HepG2 (cell line): ENCODE results near the gene KLHL21. TPM values are rescaled to one million over a fixed set of nuclear protein-coding genes. Genes with fewer than 3 reads are reported as not detected.
A peak's percentile ranks its signal among the peaks of the same experiment; 100 is the strongest.

Experiments used
- CAMTA2 ChIP-seq: sonication (generic); formaldehyde crosslinking; IDR thresholded peaks from 2 replicates; pipeline ENCODE4 v1.4.0; 2020; ENCODE audit warnings: mild to moderate bottlenecking, missing genetic modification reagents, borderline replicate concordance
- CBX5 ChIP-seq: sonication (generic); formaldehyde crosslinking; IDR thresholded peaks from 2 replicates; pipeline ENCODE4 v1.4.0; 2020; ENCODE audit warnings: missing genetic modification reagents, borderline replicate concordance
- IKZF4 ChIP-seq: sonication (generic); formaldehyde crosslinking; IDR thresholded peaks from 2 replicates; pipeline ENCODE4 v1.5.1; 2020; ENCODE audit warnings: borderline replicate concordance, mild to moderate bottlenecking, low read depth, missing genetic modification reagents; ENCODE audit errors: not compliant biosample characterization
- KDM3A ChIP-seq: IDR thresholded peaks from 2 replicates; pipeline ENCODE4 v1.6.1; 2018; ENCODE audit warnings: low read depth, missing compliant biosample characterization
- KDM4B ChIP-seq: sonication (generic); formaldehyde crosslinking; IDR thresholded peaks from 2 replicates; pipeline ENCODE4 v1.4.0; 2020; ENCODE audit warnings: missing genetic modification reagents
- KLF6 ChIP-seq: IDR thresholded peaks from 2 replicates; pipeline ENCODE4 v1.8.0; 2016; ENCODE audit warnings: missing biosample characterization, missing genetic modification reagents
- NCOA5 ChIP-seq: sonication (generic); formaldehyde crosslinking; IDR thresholded peaks from 2 replicates; pipeline ENCODE4 v1.4.0; 2020; ENCODE audit warnings: missing genetic modification reagents
- PCBP1 ChIP-seq: fragments of 200-400 bp; formaldehyde crosslinking; IDR thresholded peaks from 2 replicates; pipeline ENCODE4 v1.6.1; 2017; ENCODE audit warnings: mild to moderate bottlenecking, low read depth, low read length, borderline replicate concordance
- PHF8 ChIP-seq: sonication (generic); formaldehyde crosslinking; IDR thresholded peaks from 2 replicates; pipeline ENCODE4 v1.5.0; 2020; ENCODE audit warnings: missing genetic modification reagents
- RELA ChIP-seq: sonication (generic); formaldehyde crosslinking; IDR thresholded peaks from 2 replicates; pipeline ENCODE4 v1.4.0; 2020; ENCODE audit warnings: missing genetic modification reagents
- RXRB ChIP-seq: IDR thresholded peaks from 2 replicates; pipeline ENCODE4 v1.6.1; 2016; ENCODE audit warnings: borderline replicate concordance, missing genetic modification reagents, missing compliant biosample characterization
- SIX1 ChIP-seq: sonication (generic); formaldehyde crosslinking; IDR thresholded peaks from 2 replicates; pipeline ENCODE4 v1.4.0; 2020; ENCODE audit warnings: missing genetic modification reagents, borderline replicate concordance
- SMYD3 ChIP-seq: sonication (generic); formaldehyde crosslinking; IDR thresholded peaks from 2 replicates; pipeline ENCODE4 v1.8.1; 2023; ENCODE audit warnings: mild to moderate bottlenecking, missing genetic modification reagents
- SPEN ChIP-seq: sonication (generic); formaldehyde crosslinking; IDR thresholded peaks from 2 replicates; pipeline ENCODE4 v1.5.1; 2020; ENCODE audit warnings: low read depth, mild to moderate bottlenecking, missing genetic modification reagents
- STAG1 ChIP-seq: sonication (generic); formaldehyde crosslinking; IDR thresholded peaks from 2 replicates; pipeline ENCODE4 v1.4.0; 2020; ENCODE audit warnings: missing genetic modification reagents
- TBP ChIP-seq: sonication (generic); formaldehyde crosslinking; IDR thresholded peaks from 2 replicates; pipeline ENCODE4 v1.5.0; 2020; ENCODE audit warnings: missing genetic modification reagents
- TBX2 ChIP-seq: sonication (generic); formaldehyde crosslinking; IDR thresholded peaks from 2 replicates; pipeline ENCODE4 v1.5.0; 2020; ENCODE audit warnings: missing genetic modification reagents, mild to moderate bottlenecking, borderline replicate concordance
- TOPORS ChIP-seq: sonication (generic); formaldehyde crosslinking; IDR thresholded peaks from 2 replicates; pipeline ENCODE4 v1.8.0; 2023; ENCODE audit warnings: mild to moderate bottlenecking, missing genetic modification reagents
- XRCC5 ChIP-seq: fragments of 200-400 bp; formaldehyde crosslinking; optimal IDR thresholded peaks from 2 replicates; pipeline ENCODE3; 2017; ENCODE audit warnings: mild to moderate bottlenecking, low read length
- ZNF18 ChIP-seq: sonication (generic); formaldehyde crosslinking; IDR thresholded peaks from 2 replicates; pipeline ENCODE4 v1.8.0; 2022; ENCODE audit warnings: mild to moderate bottlenecking, missing genetic modification reagents; ENCODE audit not compliant: insufficient replicate concordance
- ZNF205 ChIP-seq: IDR thresholded peaks from 2 replicates; pipeline ENCODE4 v1.6.1; 2018; ENCODE audit warnings: missing biosample characterization, missing genetic modification reagents
- ZNF234 ChIP-seq: sonication (generic); formaldehyde crosslinking; conservative IDR thresholded peaks from 2 replicates; pipeline ENCODE4 v1.5.1; 2020; ENCODE audit warnings: mild to moderate bottlenecking, missing genetic modification reagents
- ZNF251 ChIP-seq: sonication (generic); formaldehyde crosslinking; IDR thresholded peaks from 2 replicates; pipeline ENCODE4 v1.9.0; 2021; ENCODE audit warnings: mild to moderate bottlenecking, missing genetic modification reagents
- ZNF275 ChIP-seq: sonication (generic); formaldehyde crosslinking; IDR thresholded peaks from 2 replicates; pipeline ENCODE4 v1.8.0; 2022; ENCODE audit warnings: missing genetic modification reagents, mild to moderate bottlenecking, inconsistent platforms, borderline replicate concordance
- ZNF317 ChIP-seq: sonication (generic); formaldehyde crosslinking; IDR thresholded peaks from 2 replicates; pipeline ENCODE4 v1.5.0; 2020; ENCODE audit warnings: mild to moderate bottlenecking, missing genetic modification reagents
- ZNF510 ChIP-seq: sonication (generic); formaldehyde crosslinking; IDR thresholded peaks from 2 replicates; pipeline ENCODE4 v1.4.0; 2020; ENCODE audit warnings: low read depth, mild to moderate bottlenecking, missing genetic modification reagents
- ZNF569 ChIP-seq: sonication (generic); formaldehyde crosslinking; IDR thresholded peaks from 2 replicates; pipeline ENCODE4 v1.5.0; 2020; ENCODE audit warnings: mild to moderate bottlenecking, missing genetic modification reagents, moderate library complexity, borderline replicate concordance
- ZNF607 ChIP-seq: sonication (generic); formaldehyde crosslinking; IDR thresholded peaks from 2 replicates; pipeline ENCODE4 v1.5.1; 2020; ENCODE audit warnings: missing genetic modification reagents, mild to moderate bottlenecking, borderline replicate concordance
- ZNF773 ChIP-seq: sonication (generic); formaldehyde crosslinking; IDR thresholded peaks from 2 replicates; pipeline ENCODE4 v1.4.0; 2020; ENCODE audit warnings: missing genetic modification reagents, borderline replicate concordance
- ZNF782 ChIP-seq: sonication (generic); formaldehyde crosslinking; IDR thresholded peaks from 2 replicates; pipeline ENCODE4 v1.4.0; 2020; ENCODE audit warnings: missing genetic modification reagents, mild to moderate bottlenecking, borderline replicate concordance
- polyA plus RNA-seq, 8 experiments: library from polyadenylated mRNA; depleted of rRNA in 3 of 8; stranded (reverse) in 7 of 8; unstranded in 1 of 8; fragments of >200 nt; fragmentation: Illumina TruSeq in 4 of 8; extraction: Trizol in 4 of 8; gene quantifications; 2 replicates each; pipeline versions ENCODE4 v1.2.1 to v1.2.3, GENCODE V29; 2011 to 2016; ENCODE audit warnings: low read depth in 4 of 8, missing spikeins in 1 of 8, mixed read lengths in 1 of 8; ENCODE audit not compliant: insufficient read depth in 1 of 8
- total RNA-seq, 5 experiments: library from RNA; depleted of rRNA; stranded (reverse); fragments of >200 nt; fragmentation: Illumina TruSeq; extraction: Trizol; gene quantifications; 2 replicates each; pipeline ENCODE4 v1.2.3, GENCODE V29; 2016; ENCODE audit warnings: low read depth in 1 of 5

Gene KLHL21
- total and polyA plus RNA-seq, 2 of the 13 experiments (the other 11 are each of a cell fraction or from before 2014, with no cell fraction given), result 14.8 to 25.0 TPM

GRCh38 chr1:6601923-6602668, 573 bp downstream of the KLHL21 start (continued):
- TF ChIP-seq ZNF18 (CRISPR knock-in tag) (no peak), TBP (no peak), CAMTA2 (no peak), ZNF205 (CRISPR knock-in tag) (no peak), SMYD3 (CRISPR knock-in tag) (no peak), KDM3A (no peak), ZNF510 (no peak), ZNF607 (CRISPR knock-in tag) (peak; percentile 15; the same call in 1 of the 2 replicates), ZNF275 (no peak), NCOA5 (no peak), CBX5 (CRISPR knock-in tag) (no peak), SPEN (no peak), ZNF569 (CRISPR knock-in tag) (no peak), ZNF234 (CRISPR knock-in tag) (0 out of 2 replicates have a peak, but pooled peaks have one; percentile 45), KLF6 (CRISPR knock-in tag) (peak; percentile 60), ZNF773 (CRISPR knock-in tag) (peak; percentile 56; the same call in 1 of the 2 replicates), ZNF782 (no peak; the same call in 1 of the 2 replicates), TOPORS (CRISPR knock-in tag) (no peak; the same call in 1 of the 2 replicates), XRCC5 (no peak), ZNF251 (no peak), RELA (CRISPR knock-in tag) (no peak), SIX1 (no peak), RXRB (CRISPR knock-in tag) (no peak), IKZF4 (CRISPR knock-in tag) (peak; percentile 27), STAG1 (CRISPR knock-in tag) (peak; percentile 13; the same call in 1 of the 2 replicates), KDM4B (no peak), ZNF317 (CRISPR knock-in tag) (no peak), TBX2 (CRISPR knock-in tag) (no peak), PCBP1 (no peak), PHF8 (peak; percentile 74)
